WTC11 (cell line): Measurements from ENCODE around the gene NOTO.

ENCODE experiments used
- CREB1 ChIP-seq: sonication (generic); formaldehyde crosslinking; IDR thresholded peaks from 2 replicates; pipeline ENCODE4 v1.8.0; 2023; ENCODE audit warnings: mild to moderate bottlenecking, missing genetic modification reagents
- E2F4 ChIP-seq: sonication (generic); formaldehyde crosslinking; IDR thresholded peaks from 2 replicates; pipeline ENCODE4 v1.8.1; 2022; ENCODE audit warnings: low read depth, mild to moderate bottlenecking, moderate library complexity, missing genetic modification reagents, borderline replicate concordance
- ESRRA ChIP-seq: sonication (generic); formaldehyde crosslinking; IDR thresholded peaks from 2 replicates; pipeline ENCODE4 v1.8.1; 2022; ENCODE audit warnings: mild to moderate bottlenecking, missing genetic modification reagents, borderline replicate concordance
- GABPB1 ChIP-seq: sonication (generic); formaldehyde crosslinking; IDR thresholded peaks from 2 replicates; pipeline ENCODE4 v1.8.1; 2023; ENCODE audit warnings: mild to moderate bottlenecking, missing genetic modification reagents
- IRF1 ChIP-seq: sonication (generic); formaldehyde crosslinking; IDR thresholded peaks from 2 replicates; pipeline ENCODE4 v1.8.0; 2023; ENCODE audit warnings: missing genetic modification reagents
- IRF2 ChIP-seq: sonication (generic); formaldehyde crosslinking; IDR thresholded peaks from 2 replicates; pipeline ENCODE4 v1.8.0; 2022; ENCODE audit warnings: low read depth, missing genetic modification reagents, borderline replicate concordance
- MXD4 ChIP-seq: fragments of 250-450 bp; sonication (Bioruptor Pico); IDR thresholded peaks from 2 replicates; pipeline ENCODE4 v1.8.0; 2021; ENCODE audit warnings: mild to moderate bottlenecking, moderate library complexity, borderline replicate concordance
- PRDM15 ChIP-seq: sonication (generic); formaldehyde crosslinking; IDR thresholded peaks from 2 replicates; pipeline ENCODE4 v1.8.0; 2022; ENCODE audit warnings: missing genetic modification reagents
- SP1 ChIP-seq: sonication (generic); formaldehyde crosslinking; conservative IDR thresholded peaks from 2 replicates; pipeline ENCODE4 v1.8.1; 2022; ENCODE audit warnings: missing genetic modification reagents
- ZNF232 ChIP-seq: sonication (generic); formaldehyde crosslinking; IDR thresholded peaks from 2 replicates; pipeline ENCODE4 v1.8.0; 2022; ENCODE audit warnings: mild to moderate bottlenecking, missing genetic modification reagents
- TF ChIP-seq, protein P1 (sequence below): fragments of 200-600 bp; IDR thresholded peaks from 2 replicates; pipeline ENCODE4 v1.8.0; 2022; ENCODE audit warnings: antibody characterized with exemption
- TF ChIP-seq, protein P2 (sequence below): fragments of 250-450 bp; sonication (Bioruptor Pico); conservative IDR thresholded peaks from 2 replicates; pipeline ENCODE4 v1.9.0; 2021; ENCODE audit warnings: mild to moderate bottlenecking

GRCh38 chr2:73174941-73175662 is 27.3 kb upstream of the NOTO start:
- TF ChIP-seq, protein P1, sequence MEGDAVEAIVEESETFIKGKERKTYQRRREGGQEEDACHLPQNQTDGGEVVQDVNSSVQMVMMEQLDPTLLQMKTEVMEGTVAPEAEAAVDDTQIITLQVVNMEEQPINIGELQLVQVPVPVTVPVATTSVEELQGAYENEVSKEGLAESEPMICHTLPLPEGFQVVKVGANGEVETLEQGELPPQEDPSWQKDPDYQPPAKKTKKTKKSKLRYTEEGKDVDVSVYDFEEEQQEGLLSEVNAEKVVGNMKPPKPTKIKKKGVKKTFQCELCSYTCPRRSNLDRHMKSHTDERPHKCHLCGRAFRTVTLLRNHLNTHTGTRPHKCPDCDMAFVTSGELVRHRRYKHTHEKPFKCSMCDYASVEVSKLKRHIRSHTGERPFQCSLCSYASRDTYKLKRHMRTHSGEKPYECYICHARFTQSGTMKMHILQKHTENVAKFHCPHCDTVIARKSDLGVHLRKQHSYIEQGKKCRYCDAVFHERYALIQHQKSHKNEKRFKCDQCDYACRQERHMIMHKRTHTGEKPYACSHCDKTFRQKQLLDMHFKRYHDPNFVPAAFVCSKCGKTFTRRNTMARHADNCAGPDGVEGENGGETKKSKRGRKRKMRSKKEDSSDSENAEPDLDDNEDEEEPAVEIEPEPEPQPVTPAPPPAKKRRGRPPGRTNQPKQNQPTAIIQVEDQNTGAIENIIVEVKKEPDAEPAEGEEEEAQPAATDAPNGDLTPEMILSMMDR = no peak
- no peak for TF ChIP-seq IRF2 (CRISPR knock-in tag)
- no peak for TF ChIP-seq GABPB1 (CRISPR knock-in tag)
- no peak for TF ChIP-seq ZNF232 (CRISPR knock-in tag)
- TF ChIP-seq, protein P2, sequence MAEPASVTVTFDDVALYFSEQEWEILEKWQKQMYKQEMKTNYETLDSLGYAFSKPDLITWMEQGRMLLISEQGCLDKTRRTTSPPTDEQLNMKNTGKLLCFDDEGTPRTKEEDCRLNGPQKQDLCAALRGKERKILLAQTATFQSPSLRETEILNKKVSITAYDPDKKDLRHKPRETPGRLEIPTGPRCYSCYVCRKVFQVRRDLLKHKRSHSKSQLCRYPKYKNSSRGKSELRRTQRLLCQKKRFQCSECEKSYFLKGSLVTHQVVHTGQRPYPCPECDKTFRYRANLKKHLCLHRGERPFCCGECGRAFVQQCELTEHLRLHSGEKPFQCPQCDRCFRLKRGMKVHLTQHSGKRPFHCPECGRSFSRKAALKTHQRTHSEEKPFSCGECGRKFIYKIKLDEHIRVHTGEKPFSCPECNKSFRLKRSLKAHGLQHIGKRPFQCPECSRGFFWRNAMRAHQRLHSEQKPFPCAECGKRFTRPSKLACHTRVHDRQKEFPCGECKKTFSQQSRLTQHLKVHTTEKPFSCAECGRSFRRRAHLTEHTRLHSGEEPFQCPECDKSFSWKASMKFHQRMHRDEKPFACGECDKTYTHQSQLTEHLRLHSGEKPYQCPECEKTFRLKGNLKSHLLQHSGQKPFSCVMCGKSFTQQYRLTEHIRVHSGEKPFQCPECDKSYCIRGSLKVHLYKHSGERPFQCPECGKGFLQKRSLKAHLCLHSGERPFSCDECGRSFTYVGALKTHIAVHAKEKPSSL (CRISPR knock-in tag) = no peak
- TF ChIP-seq MXD4 (CRISPR knock-in tag) = no peak
- TF ChIP-seq SP1 (CRISPR knock-in tag) = no peak
- TF ChIP-seq E2F4 (CRISPR knock-in tag) = no peak
- no peak for TF ChIP-seq PRDM15
- no peak for TF ChIP-seq CREB1 (CRISPR knock-in tag)
- TF ChIP-seq IRF1 (CRISPR knock-in tag) = no peak
- TF ChIP-seq ESRRA (CRISPR knock-in tag) = no peak
